Panc1 (cell line): ENCODE results near the gene ANO1. TPM values are rescaled to one million over a fixed set of nuclear protein-coding genes. Genes with fewer than 3 reads are reported as not detected.

Source experiments
- ATAC-seq: fragments of 200-7000 bp; cut with Tn5 transposase; 2 replicates; pipeline ENCODE4 v1.9.1; 2020; ENCODE audit warnings: mild to moderate bottlenecking, moderate library complexity
- BruUV-seq: library from RNA; stranded (reverse); fragments of 400-500 nt; replicated peaks from 2 replicates; lab custom pipeline; 2021; lab: Mats Ljungman, UMichigan
- CTCF ChIA-PET: fragments of 300-600 bp; sonication (Branson Sonifier 250); formaldehyde crosslinking; loops from one replicate; lab custom pipeline; 2022; ENCODE audit warnings: antibody characterized with exemption; lab: Charles Lee
- POLR2A ChIA-PET: fragments of 300-600 bp; sonication (Branson Sonifier 250); formaldehyde crosslinking; loops from one replicate; lab custom pipeline; 2022; ENCODE audit warnings: antibody characterized with exemption; lab: Charles Lee
- DNase-seq: peaks from one replicate; pipeline ENCODE4 v3.0.0-alpha.2; 2010; ENCODE audit warnings: low read depth, low spot score
- H3K27ac ChIP-seq: 2 replicates; pipeline ENCODE4 v1.5.1; 2011; ENCODE audit warnings: mild to moderate bottlenecking, low read length, inconsistent platforms
- H3K27me3 ChIP-seq: fragments of 200-500 bp; sonication (Bioruptor generic); 2 replicates; pipeline ENCODE4 v1.6.0; 2014; ENCODE audit warnings: low read length, inconsistent platforms; ENCODE audit not compliant: control insufficient read depth, insufficient read depth
- H3K36me3 ChIP-seq: fragments of 200-500 bp; sonication (Bioruptor generic); 2 replicates; pipeline ENCODE4 v1.5.1; 2014; ENCODE audit warnings: inconsistent platforms, mild to moderate bottlenecking, low read length, moderate library complexity; ENCODE audit not compliant: control insufficient read depth, insufficient read depth
- H3K4me1 ChIP-seq: 2 replicates; pipeline ENCODE4 v1.5.1; 2011; ENCODE audit warnings: inconsistent platforms, mild to moderate bottlenecking, low read length, moderate library complexity; ENCODE audit not compliant: control insufficient read depth, insufficient read depth
- H3K4me3 ChIP-seq, 2 experiments: 2 replicates each; pipeline ENCODE4 v1.5.1; 2011 to 2012; ENCODE audit warnings: low read depth in 2 of 2, low read length in 2 of 2, mild to moderate bottlenecking in 2 of 2, inconsistent platforms in 1 of 2, moderate library complexity in 1 of 2
- H3K9me3 ChIP-seq: fragments of 200-500 bp; sonication (Bioruptor generic); 2 replicates; pipeline ENCODE4 v1.5.1; 2014; ENCODE audit warnings: low read depth, mild to moderate bottlenecking, inconsistent platforms, low read length, moderate library complexity; ENCODE audit not compliant: control insufficient read depth, insufficient read depth
- CTCF ChIP-seq: fragments of 450-650 bp; IDR thresholded peaks from 2 replicates; pipeline ENCODE4 v1.5.1; 2017; ENCODE audit warnings: mild to moderate bottlenecking
- POLR2AphosphoS5 ChIP-seq: IDR thresholded peaks from 2 replicates; pipeline ENCODE4 v1.6.1; 2012; ENCODE audit warnings: mild to moderate bottlenecking, low read depth, low read length, moderate library complexity
- REST ChIP-seq, 2 experiments: IDR thresholded peaks; 2 replicates each; pipeline ENCODE4 v1.6.1; 2011 to 2012; ENCODE audit warnings: low read depth in 2 of 2, control low read depth in 1 of 2, low read length in 1 of 2, mild to moderate bottlenecking in 1 of 2, moderate library complexity in 1 of 2; ENCODE audit not compliant: insufficient read depth in 1 of 2
- SIN3A ChIP-seq: IDR thresholded peaks from 2 replicates; pipeline ENCODE4 v1.6.1; 2012; ENCODE audit warnings: low read depth, mild to moderate bottlenecking, low read length, moderate library complexity, borderline replicate concordance; ENCODE audit not compliant: insufficient read depth
- TCF7L2 ChIP-seq: IDR thresholded peaks from 2 replicates; pipeline ENCODE4 v1.6.1; 2011; ENCODE audit warnings: mild to moderate bottlenecking, low read depth, low read length, inconsistent platforms
- in situ Hi-C: cut with HindIII; loops from 2 replicates; pipeline ENCODE4 v1.10.0; 2016; ENCODE audit warnings: low sequenced_read_pairs, low pct_unique_long_range_greater_than_20kb
- intact Hi-C: fragments of 100-400 bp; cut with micrococcal nuclease; formaldehyde crosslinking; loops from one replicate; pipeline ENCODE4 v1.10.0; 2022; ENCODE audit not compliant: unreplicated experiment
- total RNA-seq: library from RNA; stranded (reverse); gene quantifications from one replicate; pipeline ENCODE4 v1.2.1, GENCODE V29; 2021; ENCODE audit not compliant: unreplicated experiment

The ANO1 gene
- total RNA-seq, 1 experiment from 2014 or later, result 2.3 TPM

- H3K4me3 ChIP-seq, result no peak overlapping the region
- no TSS peak for BruUV-seq
Observed at GRCh38 chr11:70111269-70112016, 33.3 kb downstream of the ANO1 start.

GRCh38 chr11:70112017-70112434 lies 33.9 kb downstream of the ANO1 start:
- CTCF ChIA-PET, result no interaction called here
- POLR2A ChIA-PET, result interaction anchor here (0.5 kb wide), 1 partner anchor 58 kb away, joined by 3 read pairs; no protein-coding TSS in a partner anchor
- Histone ChIP-seq H3K27me3 (no peaks in the 10 kb centered on the region), H3K36me3 (no peaks in the 10 kb centered on the region), H3K4me1 (peaks cover 9% of the 10 kb centered on the region; the same call in 1 of the 2 replicates), H3K4me3 (no peak overlapping the region), H3K27ac (no peak overlapping the region), H3K9me3 (no peaks in the 10 kb centered on the region)
- in situ Hi-C loops (no loop called here), intact Hi-C loops (no loop called here)
- ATAC-seq, result peak; percentile 36
- BruUV-seq, result no TSS peak
- no peak for DNase-seq
- TF ChIP-seq POLR2AphosphoS5 (no peak), SIN3A (no peak), TCF7L2 (no peak), REST (IDR thresholded peaks at IDR 0.05; ENCODE audit: insufficient read depth in 1 of 2, low read depth in 2 of 2, low read length in 1 of 2) (no peak)

More at GRCh38 chr11:70111269-70112016, 33.3 kb downstream of the ANO1 start:
- ATAC-seq, result peak; percentile 54
- intact Hi-C loops (no loop called here), in situ Hi-C loops (no loop called here)
- Histone ChIP-seq H3K9me3 (no peaks in the 10 kb centered on the region), H3K27me3 (no peaks in the 10 kb centered on the region), H3K4me1 (peaks cover 9% of the 10 kb centered on the region; the same call in 1 of the 2 replicates), H3K36me3 (no peaks in the 10 kb centered on the region), H3K27ac (no peak overlapping the region)
- ChIA-PET CTCF (no interaction called here), POLR2A (interaction anchor here (0.7 kb wide), 1 partner anchor 28 kb away, joined by 3 read pairs; no protein-coding TSS in a partner anchor)
- TF ChIP-seq CTCF (no peak), TCF7L2 (no peak), SIN3A (no peak), REST (IDR thresholded peaks at IDR 0.05; ENCODE audit: insufficient read depth in 1 of 2, low read depth in 2 of 2, low read length in 1 of 2) (no peak), POLR2AphosphoS5 (no peak)
- no peak for DNase-seq
